Mucosa of descending colon (tissue), 3 donors: ENCODE measurements around the gene XRRA1. TPM values are rescaled to one million over a fixed set of nuclear protein-coding genes. Genes with fewer than 3 reads are reported as not detected.
"Not testable (repeated sequence)": the region's sequence is repeated elsewhere in the genome, so short reads cannot be mapped to it uniquely, and the experiment has no call there.

Experiments
- ATAC-seq: fragments of 200-7000 bp; cut with Tn5 transposase; one replicate; pipeline ENCODE4 v1.9.1; 2020; ENCODE audit warnings: mild to moderate bottlenecking, moderate library complexity
- DNase-seq, 3 donors: peaks; one replicate each; pipeline ENCODE4 v3.0.0-alpha.2; 2020
- H3K36me3 ChIP-seq: fragments of 200-600 bp; one replicate; pipeline ENCODE4 v1.8.0; 2021; ENCODE audit warnings: low read depth, mild to moderate bottlenecking
- H3K4me1 ChIP-seq: fragments of 200-600 bp; one replicate; pipeline ENCODE4 v1.8.0; 2021; ENCODE audit warnings: low read depth, mild to moderate bottlenecking
- H3K4me3 ChIP-seq: fragments of 200-600 bp; one replicate; pipeline ENCODE4 v1.8.0; 2021; ENCODE audit warnings: mild to moderate bottlenecking
- H3K9me3 ChIP-seq: fragments of 200-600 bp; one replicate; pipeline ENCODE4 v1.8.0; 2021; ENCODE audit warnings: mild to moderate bottlenecking
- intact Hi-C, 2 donors: fragments of 100-400 bp; cut with DNase I in 1 of 2; cut with micrococcal nuclease in 1 of 2; formaldehyde crosslinking; loops; one replicate each; pipeline versions ENCODE4 v1.11.0 to v1.11.1; 2022; cut with DNase I, micrococcal nuclease
- total RNA-seq, 3 donors: library from RNA; stranded (reverse); fragmentation: NEBNext Ultra II Directional in 2 of 3; extraction: Animal tissue kit (Norgen Biotek cat#: 25700) in 2 of 3; gene quantifications; one replicate each; pipeline versions ENCODE4 v1.2.1 to v1.2.4, GENCODE V29; 2021 to 2023
- TF ChIP-seq, protein P1 (sequence below): fragments of 200-600 bp; IDR thresholded peaks from one replicate; pipeline ENCODE4 v1.8.0; 2022; ENCODE audit warnings: antibody characterized with exemption, mild to moderate bottlenecking
- donor health status: DM: no; HTN: no; CAD: no; lungs with moderate emphysema.
- donor health status: DM: no; HTN: no; CAD: no.
- donor health status: DM: no; HTN: yes; CAD: no.

The XRRA1 gene
- total RNA-seq, 3 donors from 2014 or later: 6.7 to 35.9 (median 29.6) TPM

DNA sequence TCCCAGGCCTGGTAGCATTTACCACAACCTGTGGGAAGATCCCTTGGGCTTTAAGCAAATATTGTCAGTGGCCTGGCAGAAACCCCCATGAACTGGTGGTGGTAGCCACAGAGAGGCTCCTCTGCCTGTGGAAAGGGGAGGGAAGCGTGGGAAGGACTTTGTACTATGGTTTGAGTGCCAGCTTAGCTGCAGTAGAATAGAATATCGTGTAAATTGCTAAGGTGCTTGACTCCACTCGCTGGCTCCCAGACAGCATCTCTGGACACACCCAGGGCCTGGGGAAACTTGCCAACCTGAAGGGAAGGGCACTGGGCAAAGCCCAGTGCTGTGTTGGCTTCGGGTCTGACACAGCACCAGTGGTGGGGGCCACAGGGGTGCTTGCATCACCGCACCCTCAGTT lies 52.6 kb downstream of the XRRA1 start:
- intact Hi-C loops: no loop called here
- DNase-seq: peak in 2 of 3 donors; percentile 73 to 85
- TF ChIP-seq, protein P1, sequence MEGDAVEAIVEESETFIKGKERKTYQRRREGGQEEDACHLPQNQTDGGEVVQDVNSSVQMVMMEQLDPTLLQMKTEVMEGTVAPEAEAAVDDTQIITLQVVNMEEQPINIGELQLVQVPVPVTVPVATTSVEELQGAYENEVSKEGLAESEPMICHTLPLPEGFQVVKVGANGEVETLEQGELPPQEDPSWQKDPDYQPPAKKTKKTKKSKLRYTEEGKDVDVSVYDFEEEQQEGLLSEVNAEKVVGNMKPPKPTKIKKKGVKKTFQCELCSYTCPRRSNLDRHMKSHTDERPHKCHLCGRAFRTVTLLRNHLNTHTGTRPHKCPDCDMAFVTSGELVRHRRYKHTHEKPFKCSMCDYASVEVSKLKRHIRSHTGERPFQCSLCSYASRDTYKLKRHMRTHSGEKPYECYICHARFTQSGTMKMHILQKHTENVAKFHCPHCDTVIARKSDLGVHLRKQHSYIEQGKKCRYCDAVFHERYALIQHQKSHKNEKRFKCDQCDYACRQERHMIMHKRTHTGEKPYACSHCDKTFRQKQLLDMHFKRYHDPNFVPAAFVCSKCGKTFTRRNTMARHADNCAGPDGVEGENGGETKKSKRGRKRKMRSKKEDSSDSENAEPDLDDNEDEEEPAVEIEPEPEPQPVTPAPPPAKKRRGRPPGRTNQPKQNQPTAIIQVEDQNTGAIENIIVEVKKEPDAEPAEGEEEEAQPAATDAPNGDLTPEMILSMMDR: no peak
- no peak for ATAC-seq
- no peak overlapping the region for H3K4me3 ChIP-seq
- H3K36me3 ChIP-seq: no peaks in the 10 kb centered on the region
- no peaks in the 10 kb centered on the region for H3K4me1 ChIP-seq
- H3K9me3 ChIP-seq: peaks cover 28% of the 10 kb centered on the region

DNA sequence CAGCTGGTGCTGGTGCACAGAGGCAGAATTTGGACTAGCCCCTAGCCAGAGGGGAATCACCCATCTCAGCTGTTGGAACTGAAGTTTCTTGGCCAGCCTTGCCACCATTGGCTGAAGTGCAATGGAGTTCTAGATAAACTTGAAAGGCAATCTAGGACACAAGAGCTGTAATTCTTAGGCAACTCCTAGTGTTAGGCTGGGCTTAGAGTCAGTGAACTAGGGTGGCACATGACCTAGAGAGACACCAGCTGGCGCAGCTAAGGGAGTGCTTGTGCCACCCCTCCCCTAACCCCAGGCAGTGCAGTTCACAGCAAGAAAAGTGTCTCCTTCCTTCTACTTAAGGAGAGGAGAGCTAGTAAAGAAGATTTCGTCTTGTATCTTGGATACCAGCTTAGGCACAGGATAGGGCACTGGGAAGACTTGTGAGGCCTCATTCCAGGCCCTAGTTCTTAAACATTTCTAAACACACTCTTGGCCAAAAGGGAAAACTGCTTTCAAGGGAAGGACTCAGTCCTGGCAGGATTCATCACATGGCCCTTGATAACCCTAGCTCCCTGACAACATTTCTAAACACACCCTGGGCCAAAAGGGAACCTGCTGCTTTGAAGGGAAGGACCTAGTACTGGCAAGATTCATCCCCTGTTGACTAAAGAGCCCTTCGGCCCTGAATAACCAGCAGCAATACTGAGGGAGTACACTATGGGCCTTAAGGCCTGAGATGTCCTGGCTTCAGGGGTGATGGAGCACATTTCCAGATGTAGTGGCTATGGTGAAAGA lies 53.4 kb downstream of the XRRA1 start:
- Histone ChIP-seq H3K4me1 (no peaks in the 10 kb centered on the region), H3K4me3 (no peak overlapping the region), H3K36me3 (no peaks in the 10 kb centered on the region), H3K9me3 (peaks cover 20% of the 10 kb centered on the region)
- DNase-seq: peak in 1 of 3 donors; percentile 16
- TF ChIP-seq, protein P1: no peak
- intact Hi-C loops: no loop called here
- ATAC-seq: no peak

DNA sequence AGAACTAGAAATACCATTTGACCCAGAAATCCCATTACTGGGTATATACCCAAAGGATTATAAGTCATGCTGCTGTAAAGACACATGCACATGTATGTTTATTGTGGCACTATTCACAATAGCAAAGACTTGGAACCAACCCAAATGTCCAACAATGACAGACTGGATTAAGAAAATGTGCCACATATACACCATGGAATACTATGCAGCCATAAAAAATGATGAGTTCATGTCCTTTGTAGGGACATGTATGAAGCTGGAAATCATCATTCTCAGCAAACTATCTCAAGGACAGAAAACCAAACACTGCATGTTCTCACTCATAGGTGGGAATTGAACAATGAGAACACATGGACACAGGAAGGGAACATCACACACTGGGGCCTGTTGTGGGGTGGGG lies 55.9 kb downstream of the XRRA1 start:
- intact Hi-C loops, ATAC-seq: not testable (repeated sequence)

DNA sequence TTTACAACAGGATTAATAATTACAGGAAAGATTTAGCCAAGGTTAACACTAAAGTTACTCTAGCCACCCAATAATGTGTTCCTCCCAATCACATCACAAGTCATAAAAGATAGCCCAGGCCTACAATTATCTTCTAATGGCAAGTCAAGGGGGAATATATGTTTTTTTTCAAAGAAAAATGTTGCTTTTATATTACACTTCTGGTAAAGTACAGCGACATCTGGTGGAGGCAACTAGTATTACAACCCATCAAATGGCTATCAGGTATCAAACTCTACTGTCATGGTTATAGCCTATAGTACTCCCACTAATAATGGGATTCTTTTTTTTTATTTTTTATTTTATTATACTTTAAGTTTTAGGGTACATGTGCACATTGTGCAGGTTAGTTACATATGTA lies 71.8 kb downstream of the XRRA1 start:
- DNase-seq (no peak), ATAC-seq (no peak)
- no peaks in the 10 kb centered on the region for H3K36me3 ChIP-seq
- intact Hi-C loops: no loop called here
- peaks cover 23% of the 10 kb centered on the region for H3K9me3 ChIP-seq
- TF ChIP-seq, protein P1: no peak
- H3K4me1 ChIP-seq: no peaks in the 10 kb centered on the region
- H3K4me3 ChIP-seq: no peak overlapping the region

More for the DNA sequence above, 55.9 kb downstream of the XRRA1 start:
- H3K9me3 ChIP-seq, DNase-seq, H3K4me1 ChIP-seq, H3K4me3 ChIP-seq, H3K36me3 ChIP-seq: not testable (repeated sequence)

DNA sequence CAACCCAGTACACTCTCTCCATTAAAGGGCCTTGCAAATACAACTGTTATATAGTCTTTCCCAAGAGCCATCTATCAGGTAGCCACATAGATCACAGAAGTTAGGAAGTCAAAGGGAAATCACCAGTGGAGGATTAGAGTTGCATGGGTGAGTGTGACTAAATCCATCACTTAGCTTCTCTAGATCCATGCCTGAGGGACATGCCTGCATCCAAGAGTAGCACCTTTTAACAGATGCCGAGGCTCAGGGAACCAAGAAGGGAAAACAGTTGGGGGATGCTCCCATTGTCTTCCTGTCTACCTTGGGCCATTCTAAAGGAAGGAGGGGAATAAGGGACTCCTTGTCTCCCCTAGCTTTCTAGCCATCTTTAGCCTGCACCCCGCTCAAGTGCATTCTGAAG lies 77.9 kb downstream of the XRRA1 start:
- ATAC-seq: no peak
- no peaks in the 10 kb centered on the region for H3K4me1 ChIP-seq
- H3K36me3 ChIP-seq: no peaks in the 10 kb centered on the region
- TF ChIP-seq, protein P1: no peak
- no peak for DNase-seq
- intact Hi-C loops: no loop called here
- H3K4me3 ChIP-seq: no peak overlapping the region
- peaks cover 73% of the 10 kb centered on the region for H3K9me3 ChIP-seq

DNA sequence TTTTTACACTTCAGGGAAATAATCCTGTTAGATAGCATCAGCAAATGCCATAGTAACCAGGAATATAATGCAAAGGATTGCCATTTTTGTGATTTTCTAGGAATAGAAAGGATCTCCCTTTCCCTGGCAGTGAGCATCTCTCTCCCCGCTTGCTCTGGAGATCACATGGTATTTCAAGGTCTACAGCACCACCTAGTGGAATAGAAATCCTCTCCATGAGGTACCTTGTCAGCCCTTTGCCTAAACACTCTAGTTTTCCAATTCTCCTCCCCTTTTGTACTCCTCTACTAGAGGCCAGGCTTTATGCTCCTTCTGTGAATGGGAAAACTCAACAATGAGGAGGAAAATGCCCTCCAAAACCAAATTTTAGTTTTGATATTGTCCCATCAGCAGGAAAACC lies 78.4 kb downstream of the XRRA1 start:
- Histone ChIP-seq H3K36me3 (no peaks in the 10 kb centered on the region), H3K4me1 (no peaks in the 10 kb centered on the region), H3K9me3 (peaks cover 79% of the 10 kb centered on the region), H3K4me3 (no peak overlapping the region)
- TF ChIP-seq, protein P1: no peak
- intact Hi-C loops: no loop called here
- DNase-seq (no peak), ATAC-seq (no peak)
